ENCODE data around the gene TFE3. TPM values are rescaled to one million over a fixed set of nuclear protein-coding genes. Genes with fewer than 3 reads are reported as not detected.

The TFE3 gene
- total and polyA plus RNA-seq, 8 donors, result 13.0 to 42.2 (median 27.6) TPM

GRCh38 chrX:49073601-49074575, 30.7 kb upstream of the TFE3 start, which contains the start of gene PRAF2:
Gene PRAF2 (minus strand): TSS chrX:49074002. CDS start chrX:49073987, 15 bp downstream.
- peak within 1 kb of the TSS; percentile 64 to 84 (median 80) for H3K27ac ChIP-seq
- intact Hi-C loops (cut with DNase I; ENCODE audit: low total_unique reads), result no loop called here
- peak; percentile 93 to 97 for DNase-seq
- peaks cover 0 to 17% (median 0%) of the 10 kb centered on the region in 4 donors for H3K9me3 ChIP-seq
- peaks cover 0 to 35% (median 32%) of the 10 kb centered on the region in 4 donors for H3K36me3 ChIP-seq
- TF ChIP-seq, protein P1, sequence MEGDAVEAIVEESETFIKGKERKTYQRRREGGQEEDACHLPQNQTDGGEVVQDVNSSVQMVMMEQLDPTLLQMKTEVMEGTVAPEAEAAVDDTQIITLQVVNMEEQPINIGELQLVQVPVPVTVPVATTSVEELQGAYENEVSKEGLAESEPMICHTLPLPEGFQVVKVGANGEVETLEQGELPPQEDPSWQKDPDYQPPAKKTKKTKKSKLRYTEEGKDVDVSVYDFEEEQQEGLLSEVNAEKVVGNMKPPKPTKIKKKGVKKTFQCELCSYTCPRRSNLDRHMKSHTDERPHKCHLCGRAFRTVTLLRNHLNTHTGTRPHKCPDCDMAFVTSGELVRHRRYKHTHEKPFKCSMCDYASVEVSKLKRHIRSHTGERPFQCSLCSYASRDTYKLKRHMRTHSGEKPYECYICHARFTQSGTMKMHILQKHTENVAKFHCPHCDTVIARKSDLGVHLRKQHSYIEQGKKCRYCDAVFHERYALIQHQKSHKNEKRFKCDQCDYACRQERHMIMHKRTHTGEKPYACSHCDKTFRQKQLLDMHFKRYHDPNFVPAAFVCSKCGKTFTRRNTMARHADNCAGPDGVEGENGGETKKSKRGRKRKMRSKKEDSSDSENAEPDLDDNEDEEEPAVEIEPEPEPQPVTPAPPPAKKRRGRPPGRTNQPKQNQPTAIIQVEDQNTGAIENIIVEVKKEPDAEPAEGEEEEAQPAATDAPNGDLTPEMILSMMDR (IDR thresholded peaks at IDR 0.05), result no peak
- no peak for TF ChIP-seq POLR2A (IDR thresholded peaks at IDR 0.05)
- peak; percentile 79 to 96 (median 79) for TF ChIP-seq POLR2AphosphoS5 (IDR thresholded peaks at IDR 0.05)
- TF ChIP-seq EP300 (IDR thresholded peaks at IDR 0.05), result no peak
- H3K27me3 ChIP-seq, result no peaks in the 10 kb centered on the region
- WGBS, 5 donors, result 2 to 48% (median 6%) methylated on average over 35 to 61 of the region's 61 CpGs
- peak within 1 kb of the TSS; percentile 47 to 61 (median 59) for H3K4me3 ChIP-seq
- H3K4me1 ChIP-seq, result peaks cover 0 to 42% (median 22%) of the 10 kb centered on the region in 4 donors

- Histone ChIP-seq H3K36me3 (peaks cover 0 to 38% (median 32%) of the 10 kb centered on the region in 4 donors), H3K4me3 (peak overlapping the region; percentile 47 to 61 (median 59)), H3K27me3 (no peaks in the 10 kb centered on the region), H3K9me3 (peaks cover 0 to 17% (median 0%) of the 10 kb centered on the region in 4 donors), H3K27ac (peak overlapping the region; percentile 64 to 84 (median 74)), H3K4me1 (peaks cover 0 to 30% (median 12%) of the 10 kb centered on the region in 4 donors)
- DNase-seq, result no peak
- WGBS, 5 donors, result 24 to 66% (median 39%) methylated on average over 9 to 10 of the region's 10 CpGs
- intact Hi-C loops (cut with DNase I; ENCODE audit: low total_unique reads), result no loop called here
- TF ChIP-seq EP300 (IDR thresholded peaks at IDR 0.05) (no peak), POLR2A (IDR thresholded peaks at IDR 0.05) (no peak), POLR2AphosphoS5 (IDR thresholded peaks at IDR 0.05) (no peak)
- TF ChIP-seq, protein P1 (IDR thresholded peaks at IDR 0.05), result no peak
These were observed 29.5 kb upstream of the TFE3 start for GRCh38 chrX:49072712-49073095.

- peak overlapping the region; percentile 64 to 84 (median 74) for H3K27ac ChIP-seq
- intact Hi-C loops (cut with DNase I; ENCODE audit: low total_unique reads), result no loop called here
These were observed 28.9 kb upstream of the TFE3 start for GRCh38 chrX:49071877-49072711.

More at GRCh38 chrX:49071877-49072711, 28.9 kb upstream of the TFE3 start:
- WGBS, 5 donors, result 17 to 63% (median 43%) methylated on average over 15 to 62 of the region's 63 CpGs
- no peak for TF ChIP-seq EP300 (IDR thresholded peaks at IDR 0.05)
- TF ChIP-seq, protein P1 (IDR thresholded peaks at IDR 0.05), result no peak
- TF ChIP-seq POLR2A (IDR thresholded peaks at IDR 0.05), result no peak
- peak in 2 of 3 donors; percentile 12 to 61 for TF ChIP-seq POLR2AphosphoS5 (IDR thresholded peaks at IDR 0.05)
- peaks cover 0 to 38% (median 32%) of the 10 kb centered on the region in 4 donors for H3K36me3 ChIP-seq
- peak overlapping the region; percentile 47 to 61 (median 59) for H3K4me3 ChIP-seq
- peaks cover 0 to 26% (median 12%) of the 10 kb centered on the region in 4 donors for H3K4me1 ChIP-seq
- no peaks in the 10 kb centered on the region for H3K27me3 ChIP-seq
- peaks cover 0 to 17% (median 0%) of the 10 kb centered on the region in 4 donors for H3K9me3 ChIP-seq
- peak; percentile 87 to 94 for DNase-seq
